SHP77 treated with DMSO at 0.1 percent for 48 hours (cell line): ENCODE results near the gene TTC23.

Experiments
- DNase-seq: peaks from one replicate; lab custom pipeline; 2025; lab: John Stamatoyannopoulos, UW

Gene TTC23

GRCh38 chr15:99102332-99103235 is 146.8 kb downstream of the TTC23 start:
- no peak for DNase-seq

GRCh38 chr15:99101501-99101900 is 147.9 kb downstream of the TTC23 start:
- DNase-seq: no peak

- peak; percentile 25 for DNase-seq
These were observed 148.9 kb downstream of the TTC23 start for GRCh38 chr15:99100245-99101173.

- no peak for DNase-seq
These were observed 149.7 kb downstream of the TTC23 start for GRCh38 chr15:99099661-99100060.

GRCh38 chr15:99098991-99099390 is 150.4 kb downstream of the TTC23 start:
- no peak for DNase-seq

GRCh38 chr15:99098426-99098825 is 151.0 kb downstream of the TTC23 start:
- no peak for DNase-seq

GRCh38 chr15:99097441-99098410 is 151.7 kb downstream of the TTC23 start:
- DNase-seq: no peak

GRCh38 chr15:99096894-99097426 is 152.4 kb downstream of the TTC23 start:
- no peak for DNase-seq

- DNase-seq: no peak
These were observed 153.0 kb downstream of the TTC23 start for GRCh38 chr15:99096173-99096893.

- no peak for DNase-seq
These were observed 153.8 kb downstream of the TTC23 start for GRCh38 chr15:99095626-99096025.

- no peak for DNase-seq
These were observed 156.7 kb downstream of the TTC23 start for GRCh38 chr15:99092554-99093172.

- DNase-seq: no peak
These were observed 158.4 kb downstream of the TTC23 start for GRCh38 chr15:99090938-99091337.

- DNase-seq: no peak
These were observed 159.2 kb downstream of the TTC23 start for GRCh38 chr15:99090011-99090699.

GRCh38 chr15:99087405-99087943 is 161.9 kb downstream of the TTC23 start:
- no peak for DNase-seq

- DNase-seq: no peak
These were observed 163.1 kb downstream of the TTC23 start for GRCh38 chr15:99086327-99086667.
